ENCODE results near the gene S100A7A. TPM values are rescaled to one million over a fixed set of nuclear protein-coding genes. Genes with fewer than 3 reads are reported as not detected.
"Not testable (repeated sequence)": the region's sequence is repeated elsewhere in the genome, so short reads cannot be mapped to it uniquely, and the experiment has no call there.

Gene S100A7A
- polyA plus RNA-seq, 4 donors, result not detected

DNA sequence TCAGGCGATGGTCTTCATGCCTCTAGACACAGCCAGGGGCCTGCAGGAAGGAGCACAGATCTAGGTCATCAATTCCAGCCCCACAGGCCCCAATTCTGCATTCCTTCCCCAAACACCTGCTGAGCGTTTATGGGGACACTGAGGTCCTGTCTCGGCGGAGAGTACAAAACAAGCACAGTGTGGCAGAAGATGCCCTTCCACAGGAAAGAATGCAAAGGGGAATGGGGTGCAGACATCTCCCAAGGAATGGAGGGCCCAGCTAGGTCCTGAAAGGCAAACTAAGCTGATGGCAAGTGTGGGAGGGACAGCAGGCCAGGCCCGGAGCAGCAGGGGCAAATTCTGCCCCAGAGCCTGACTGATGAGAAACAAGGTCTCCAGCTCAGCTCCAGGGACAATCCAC, 21.9 kb upstream of the S100A7A start:
- no peak for DNase-seq (ENCODE audit: low read depth in 4 of 4, low spot score in 2 of 4)

DNA sequence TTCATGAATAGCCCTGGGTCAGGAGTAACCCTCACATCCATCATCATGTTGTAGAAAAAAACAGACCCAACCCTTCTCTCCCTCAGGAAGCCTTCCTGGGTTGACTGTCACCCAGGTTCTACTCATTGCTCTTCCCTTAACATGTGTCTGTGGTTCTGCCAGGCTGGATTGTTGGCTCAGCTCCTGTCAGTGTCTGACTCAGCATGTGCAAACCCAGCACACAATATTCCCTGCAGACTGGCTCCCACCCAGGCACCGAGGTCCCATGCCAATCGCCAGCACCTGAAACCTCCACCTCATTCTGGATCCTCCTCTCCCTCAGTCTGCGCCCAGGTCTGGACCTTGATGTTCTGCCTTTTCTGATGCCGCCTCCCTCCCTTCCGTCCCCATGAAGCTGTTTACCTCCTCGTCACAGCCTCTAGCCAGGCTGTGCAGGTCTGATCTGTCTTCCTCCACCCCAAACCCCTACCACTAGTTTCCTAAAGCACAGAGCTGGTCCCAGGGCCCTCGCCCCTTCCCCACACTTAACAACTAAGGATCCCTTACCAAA, 21.1 kb upstream of the S100A7A start:
- DNase-seq (ENCODE audit: low read depth in 4 of 4, low spot score in 2 of 4), result no peak

DNA sequence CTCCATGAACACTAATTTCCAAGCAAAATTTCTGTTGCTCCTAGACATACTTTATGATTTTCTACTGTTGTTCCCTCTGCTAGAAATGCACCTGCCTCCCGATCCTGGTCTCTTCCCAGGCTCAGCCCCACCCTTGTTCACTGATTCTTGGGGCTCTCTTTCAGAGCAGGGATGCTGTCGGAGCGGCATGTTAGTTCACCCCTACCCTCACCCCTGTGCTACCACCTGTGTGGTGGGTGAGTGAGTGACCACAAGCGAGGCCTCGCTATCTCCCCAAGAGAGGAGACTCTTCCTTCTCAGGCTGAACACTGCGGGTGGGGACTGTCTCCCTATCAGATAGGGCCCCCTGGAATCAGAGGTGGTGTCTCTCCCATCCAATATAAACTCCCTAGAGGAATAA, 20.5 kb upstream of the S100A7A start:
- DNase-seq (ENCODE audit: low read depth in 4 of 4, low spot score in 2 of 4), result no peak

DNA sequence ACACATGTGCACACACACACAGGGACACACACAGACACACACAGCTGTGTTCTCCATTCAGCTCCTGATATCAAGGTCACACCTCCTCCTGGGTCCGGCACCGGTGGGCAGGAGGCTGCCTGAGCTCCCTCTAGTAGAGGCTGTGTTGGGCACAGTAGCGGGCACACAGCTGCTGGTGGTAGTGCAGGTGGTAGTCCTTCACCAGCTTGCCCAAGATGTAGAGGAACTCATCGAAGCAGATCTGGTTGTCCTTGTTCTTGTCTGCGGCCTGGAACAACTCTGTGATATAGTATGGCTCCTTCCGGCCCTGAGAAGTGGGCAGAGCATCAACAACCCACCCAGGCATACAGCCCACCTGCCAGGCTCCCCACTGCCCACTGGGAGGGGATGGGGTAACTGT, 19.9 kb upstream of the S100A7A start:
- no peak for DNase-seq (ENCODE audit: low read depth in 4 of 4, low spot score in 2 of 4)

DNA sequence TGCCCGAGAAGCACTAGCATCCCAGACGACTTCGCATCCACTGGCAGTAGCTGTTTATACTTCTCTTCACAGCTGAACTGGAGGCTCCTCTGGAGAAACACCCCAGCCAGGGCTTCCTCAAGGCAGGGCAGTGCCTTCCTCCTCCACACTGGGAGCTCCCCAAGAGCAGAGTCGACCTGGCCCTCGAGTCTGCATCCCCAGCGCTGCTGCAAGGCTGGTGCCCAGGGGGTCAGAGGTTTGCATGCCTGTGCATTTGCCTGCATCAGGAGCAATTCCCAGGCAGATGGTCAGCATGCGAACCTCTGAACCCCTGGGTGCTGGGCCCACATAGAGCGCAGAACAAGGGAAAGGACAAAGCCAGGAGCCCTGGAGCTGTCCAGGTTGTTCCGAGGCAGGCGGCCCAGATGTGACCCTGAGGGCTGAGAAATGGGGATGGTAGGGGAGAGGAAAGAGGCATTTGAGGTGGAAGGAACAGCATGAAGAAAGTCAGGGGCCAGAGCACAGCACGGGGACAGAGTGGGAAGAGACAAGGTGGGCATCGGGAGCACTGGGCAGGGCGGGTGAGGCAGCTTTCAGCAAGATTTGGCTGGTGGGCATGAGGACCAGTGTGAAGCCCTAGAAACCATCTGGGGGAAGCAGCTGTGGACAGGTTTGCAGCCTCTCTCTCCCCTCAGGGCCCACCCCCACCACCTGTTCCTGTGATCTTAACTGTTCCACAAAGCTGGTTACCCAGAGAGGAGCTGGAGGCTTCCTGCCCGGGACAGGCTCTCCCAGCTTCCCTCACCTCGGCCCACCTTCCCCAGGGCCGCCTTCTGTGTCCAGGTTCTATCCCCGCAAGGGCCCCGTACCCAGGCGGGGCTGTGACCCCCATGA, 19.0 kb upstream of the S100A7A start:
- no peak for DNase-seq (ENCODE audit: low read depth in 4 of 4, low spot score in 2 of 4)

DNA sequence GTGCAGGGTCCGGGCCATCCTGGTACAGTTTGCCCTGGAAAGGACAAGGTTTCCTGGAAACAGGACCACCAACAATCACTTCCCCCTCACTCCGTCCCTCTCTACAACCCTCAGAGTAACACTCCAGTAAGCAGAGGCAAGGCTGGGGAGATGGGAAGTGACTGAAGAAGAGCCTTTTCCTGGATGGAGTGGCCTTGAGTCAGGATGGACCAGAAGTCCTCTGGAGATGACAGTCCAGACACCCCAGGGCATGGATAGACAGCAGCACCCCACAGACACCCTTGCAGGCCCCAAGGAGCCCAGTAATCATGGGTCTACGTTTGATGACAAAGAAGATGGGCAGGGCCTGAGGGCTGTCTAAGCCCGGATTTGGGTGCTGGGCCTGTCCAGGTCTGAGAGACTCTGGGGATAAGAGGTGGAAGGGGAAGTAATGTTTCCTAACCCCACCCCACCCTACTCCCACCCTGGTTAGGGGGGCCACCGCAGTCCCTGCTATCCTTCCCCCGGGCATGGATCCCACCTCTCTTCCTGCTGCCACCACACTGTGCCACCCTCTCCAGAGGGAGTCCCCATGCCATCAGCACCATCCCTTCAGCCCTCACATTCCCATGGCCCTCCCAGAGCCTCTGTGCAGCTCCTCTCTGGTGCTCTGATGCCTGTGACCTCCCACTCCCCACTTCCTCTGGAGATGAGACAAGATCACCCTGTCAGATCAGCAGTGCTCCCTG, 18.2 kb upstream of the S100A7A start:
- no peak for DNase-seq (ENCODE audit: low read depth in 4 of 4, low spot score in 2 of 4)

DNA sequence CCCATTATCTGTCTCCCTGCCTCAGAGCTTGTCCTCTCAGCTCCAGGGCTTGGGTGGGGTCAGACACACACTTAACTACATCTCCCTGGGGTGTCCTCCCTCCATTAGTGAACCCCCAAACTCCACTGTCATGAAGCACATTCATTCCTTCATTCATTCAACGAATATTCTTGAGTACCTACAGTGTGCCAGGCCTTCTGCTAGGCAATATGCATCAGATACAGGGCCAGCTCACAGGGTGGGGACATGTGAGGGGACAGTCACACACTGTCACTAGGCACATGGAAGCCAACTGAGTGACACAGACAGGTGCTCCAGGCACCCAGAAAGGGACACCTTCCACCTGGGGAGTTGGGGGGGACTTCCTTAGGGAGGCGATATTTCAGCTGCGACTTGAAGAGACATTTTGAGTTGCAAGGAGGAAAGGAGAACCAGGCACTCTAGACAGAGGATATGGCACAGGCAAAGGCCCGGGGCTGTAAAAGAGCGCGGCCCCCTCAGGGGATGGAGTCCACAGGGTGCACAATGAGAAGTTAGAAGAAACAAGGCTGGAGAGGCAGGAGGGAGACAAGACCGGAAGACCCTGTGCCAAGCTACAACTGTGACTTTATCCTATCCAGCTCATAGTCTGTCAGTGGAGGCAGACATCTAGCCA, 16.8 kb upstream of the S100A7A start:
- DNase-seq (ENCODE audit: low read depth in 4 of 4, low spot score in 2 of 4), result no peak

DNA sequence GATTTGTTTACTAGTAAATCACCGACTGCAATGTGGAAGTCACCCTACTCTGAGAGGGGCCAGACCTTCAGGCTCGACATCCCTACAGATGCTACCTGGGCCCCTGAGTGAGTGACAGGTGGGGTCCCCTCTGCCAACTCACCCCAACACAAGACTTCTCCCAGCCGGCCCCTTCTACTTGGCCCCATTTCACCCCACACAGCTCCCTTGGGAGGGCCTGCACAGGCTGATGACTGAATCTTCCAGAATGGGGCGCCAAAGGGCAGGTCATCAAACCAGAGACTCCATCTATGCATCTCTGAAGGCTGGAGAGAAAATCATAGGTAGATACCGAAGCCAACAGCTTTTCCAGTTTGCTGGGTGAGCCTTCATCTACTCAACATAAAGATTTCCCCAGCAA, 16.1 kb upstream of the S100A7A start:
- DNase-seq (ENCODE audit: low read depth in 4 of 4, low spot score in 2 of 4), result no peak

DNA sequence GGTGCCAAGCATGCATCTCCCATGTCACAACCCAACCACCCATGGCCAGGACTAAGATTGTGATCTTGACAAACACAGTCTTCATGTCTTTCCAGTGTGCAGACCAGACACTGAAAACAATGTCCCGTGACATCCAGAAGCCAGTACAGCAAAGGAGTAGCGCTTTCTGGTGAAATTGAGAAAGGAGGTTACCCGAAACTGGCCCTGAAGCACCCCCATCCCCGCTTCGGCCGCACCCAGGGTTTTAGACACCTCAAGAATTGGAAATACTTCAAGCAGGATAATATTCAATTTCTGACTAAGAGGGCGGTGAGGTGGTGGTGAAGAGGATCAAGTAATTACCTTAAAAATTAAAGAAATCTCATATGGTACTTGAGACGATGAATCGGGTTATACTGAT, 14.9 kb upstream of the S100A7A start:
- DNase-seq (ENCODE audit: low read depth in 4 of 4, low spot score in 2 of 4), result no peak

DNA sequence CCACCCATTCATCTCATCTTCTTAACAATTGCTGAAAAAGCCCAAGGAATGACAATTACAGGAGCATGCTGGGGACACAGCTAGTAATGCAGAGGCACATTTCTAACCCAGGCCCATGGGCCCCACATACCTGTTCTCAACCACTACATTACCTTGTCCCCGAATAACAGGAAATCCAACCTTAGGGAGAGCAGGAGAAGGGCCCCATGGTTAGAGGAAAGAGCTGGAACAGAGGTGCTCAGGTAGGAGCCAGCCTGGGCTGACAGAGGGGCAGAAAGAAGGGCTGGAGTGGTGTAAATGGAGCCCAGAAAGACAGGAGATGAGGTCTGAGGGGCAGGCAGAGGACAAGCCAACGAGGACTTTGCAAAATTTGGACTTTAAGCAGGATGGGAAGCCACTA, 14.1 kb upstream of the S100A7A start:
- DNase-seq (ENCODE audit: low read depth in 4 of 4, low spot score in 2 of 4), result no peak

DNA sequence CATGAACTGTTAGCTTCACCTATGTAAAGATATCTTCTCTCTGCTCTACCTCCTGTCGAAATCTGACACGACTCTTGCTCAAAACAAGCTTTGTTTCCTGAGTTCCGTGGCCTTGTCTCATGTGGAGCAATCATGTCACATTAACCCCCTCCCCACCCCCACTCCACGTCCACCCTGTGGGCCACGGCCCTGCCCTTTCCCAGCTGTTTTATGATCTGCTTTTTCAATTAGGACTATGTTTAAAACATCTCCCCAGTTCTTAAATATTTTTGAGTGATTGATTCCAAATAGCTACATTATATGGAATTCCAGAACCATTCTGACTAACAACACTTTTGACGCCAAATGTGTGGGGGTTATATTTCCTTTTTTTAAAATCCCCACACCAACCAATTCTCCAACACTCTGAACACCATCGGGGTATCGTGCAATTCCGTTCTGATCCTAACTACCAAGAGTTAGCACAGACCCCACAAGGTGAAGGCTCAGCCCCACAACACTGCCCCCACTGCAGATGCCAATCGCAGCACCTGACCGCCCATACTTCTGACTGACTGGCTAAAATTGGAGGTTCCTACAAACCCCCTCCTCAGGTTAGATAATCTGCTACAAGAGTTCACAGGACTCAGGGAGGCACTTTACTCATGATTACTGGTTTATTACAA, 12.8 kb upstream of the S100A7A start:
- no peak for DNase-seq (ENCODE audit: low read depth in 4 of 4, low spot score in 2 of 4)

DNA sequence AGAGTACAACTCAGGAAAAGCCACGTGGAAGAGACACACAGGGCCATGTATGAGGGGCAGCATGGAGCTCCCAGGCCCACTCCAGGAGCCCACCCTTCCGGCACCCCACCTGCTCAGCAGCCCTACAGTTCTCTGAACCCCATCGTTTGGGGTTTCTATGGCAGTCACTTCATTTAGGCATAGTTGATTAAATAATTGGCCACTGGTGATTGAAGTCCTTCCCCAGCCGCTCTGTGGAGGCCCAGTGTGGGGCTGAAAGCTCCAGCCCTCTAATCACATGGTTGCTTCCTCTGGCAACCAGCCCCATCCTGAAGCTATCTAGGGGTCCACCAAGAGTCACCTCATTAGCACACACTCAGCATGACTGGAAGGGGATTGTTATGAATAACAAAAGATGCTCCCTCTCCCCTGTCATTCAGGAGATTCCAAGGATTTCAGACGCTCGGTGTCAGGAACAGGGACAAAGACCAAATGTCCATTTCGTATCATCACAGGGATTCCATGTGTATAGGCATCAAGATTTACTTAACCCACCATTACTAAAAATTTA, 12.2 kb upstream of the S100A7A start:
- no peak for DNase-seq (ENCODE audit: low read depth in 4 of 4, low spot score in 2 of 4)

DNA sequence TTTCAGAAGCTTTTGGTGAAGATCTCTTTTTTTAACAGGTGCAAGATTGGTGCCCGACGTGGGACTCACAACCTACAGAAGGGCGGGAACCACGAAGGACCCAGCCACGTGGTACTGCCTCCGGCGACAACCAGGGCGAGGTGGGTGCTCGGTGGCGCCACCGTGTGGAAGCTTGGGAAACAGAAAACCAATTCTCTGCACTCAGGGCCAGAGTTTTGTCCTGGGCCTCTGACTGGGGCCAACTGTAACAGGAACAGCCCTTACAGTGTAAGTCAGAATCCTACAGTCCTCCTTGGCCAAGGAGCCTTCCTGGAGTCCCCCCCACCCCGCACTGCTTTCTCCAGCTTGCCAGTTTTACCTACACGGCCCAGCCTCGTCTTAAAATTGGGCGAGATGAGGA, 11.6 kb upstream of the S100A7A start:
- no peak for DNase-seq (ENCODE audit: low read depth in 4 of 4, low spot score in 2 of 4)

DNA sequence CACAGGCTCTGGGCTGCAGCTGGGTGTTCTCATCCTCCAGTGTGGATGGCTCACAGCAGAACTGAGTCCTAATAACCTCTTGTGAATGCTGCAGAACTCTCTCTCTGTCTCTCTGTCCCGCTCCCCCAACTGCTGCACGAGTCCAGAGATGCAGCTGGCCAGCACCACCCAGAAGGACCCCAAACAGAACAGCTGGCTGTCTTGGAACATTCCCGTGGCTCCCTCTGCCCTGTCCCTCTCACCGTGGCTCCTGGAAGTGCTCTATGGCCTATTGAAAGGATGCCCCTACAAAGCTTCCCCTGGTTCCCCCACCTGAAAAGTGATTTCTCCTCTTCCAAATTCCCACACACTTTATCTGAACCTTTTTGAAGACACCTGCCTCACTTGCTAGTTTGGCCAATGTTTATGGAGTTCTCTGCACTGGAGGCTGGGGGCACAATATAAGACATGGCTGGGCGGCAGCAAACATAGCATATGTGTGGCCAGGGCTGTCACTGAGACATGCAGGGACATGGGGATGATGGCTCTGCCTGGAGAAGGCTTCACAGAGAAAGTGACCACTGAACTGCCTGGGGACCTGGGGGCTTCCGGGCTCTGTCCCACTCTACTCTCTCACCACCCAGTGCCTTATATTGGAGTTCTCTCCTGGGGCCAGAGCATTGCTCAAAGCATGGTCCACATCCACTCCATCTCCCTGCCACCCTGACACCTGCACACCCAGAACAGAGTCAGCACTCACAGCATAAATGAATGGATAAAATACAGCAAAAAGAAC, 10.3 kb upstream of the S100A7A start:
- DNase-seq (ENCODE audit: low read depth in 4 of 4, low spot score in 2 of 4), result not testable (repeated sequence)

DNA sequence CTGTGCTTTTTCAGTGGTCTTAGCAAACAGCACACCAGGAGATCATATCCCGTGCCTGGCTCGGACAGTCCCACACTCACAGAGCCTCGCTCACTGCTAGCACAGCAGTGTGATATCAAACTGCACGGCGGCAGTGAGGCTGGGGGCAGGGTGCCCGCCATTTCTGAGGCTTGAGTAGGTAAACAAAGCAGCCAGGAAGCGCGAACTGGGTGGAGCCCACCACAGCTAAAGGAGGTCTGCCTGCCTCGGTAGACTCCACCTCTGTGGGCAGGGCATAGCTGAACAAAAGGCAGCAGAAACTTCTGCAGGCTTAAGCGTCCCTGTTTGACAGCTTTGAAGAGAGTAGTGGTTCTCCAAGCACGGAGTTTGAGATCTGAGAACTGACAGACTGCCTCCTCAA, 9.0 kb upstream of the S100A7A start:
- DNase-seq (ENCODE audit: low read depth in 4 of 4, low spot score in 2 of 4), result not testable (repeated sequence)

DNA sequence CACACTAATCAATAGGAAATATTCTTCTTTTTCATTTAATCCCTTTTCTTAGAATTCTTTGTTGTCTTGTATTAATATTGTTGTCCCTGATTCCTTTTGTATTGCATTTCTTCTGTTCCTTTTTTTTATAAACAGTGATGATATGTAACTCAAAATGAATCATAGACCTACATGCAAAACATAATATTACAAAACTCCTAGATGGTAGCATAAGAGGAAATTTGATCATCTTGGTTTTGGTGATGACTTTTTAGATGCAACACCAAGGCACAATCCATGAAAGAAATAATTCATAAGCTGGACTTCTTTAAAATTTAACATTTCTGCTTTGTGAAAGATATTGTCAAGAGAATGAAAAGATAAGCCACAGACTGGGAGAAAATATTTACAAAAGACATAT, 2.4 kb upstream of the S100A7A start:
- not testable (repeated sequence) for DNase-seq (ENCODE audit: low read depth in 4 of 4, low spot score in 2 of 4)

DNA sequence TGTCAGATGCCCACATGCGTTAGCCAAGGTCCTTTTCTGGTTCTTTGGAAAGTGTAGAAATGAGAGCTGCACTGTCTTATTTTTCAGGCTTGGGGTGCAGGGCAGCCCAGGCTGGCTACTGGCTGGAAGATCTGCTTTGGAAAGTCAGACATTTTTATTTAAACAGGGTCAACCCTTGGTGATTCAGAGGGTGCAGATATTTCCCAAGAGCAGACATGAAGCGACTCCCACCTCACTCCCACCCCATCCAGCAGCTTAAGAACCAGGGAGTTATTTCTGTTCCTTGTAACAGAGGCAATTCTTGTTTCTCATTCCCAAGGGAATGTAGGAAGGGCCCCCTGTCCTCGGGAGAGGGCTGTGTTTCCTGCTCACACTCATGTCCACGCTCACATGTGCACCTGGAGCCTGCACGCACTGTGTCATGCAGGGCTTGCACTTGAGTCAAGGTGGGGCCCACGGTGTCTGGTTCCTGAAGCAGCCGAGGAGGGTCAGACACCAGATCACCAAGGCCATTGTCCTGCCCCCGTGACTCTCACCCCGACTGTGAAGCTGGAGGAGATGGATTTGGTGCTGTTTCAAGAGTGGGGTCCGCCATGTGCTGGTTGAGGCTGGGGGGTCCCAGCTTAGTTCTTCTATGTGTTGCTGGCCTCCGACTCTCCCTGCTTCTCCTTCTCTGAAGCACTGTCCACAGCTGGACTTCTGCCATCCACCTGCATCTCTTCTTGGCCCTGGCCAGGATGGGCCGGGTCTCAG, 992 bp downstream of the S100A7A start:
- no peak for DNase-seq (ENCODE audit: low read depth in 4 of 4, low spot score in 2 of 4)

DNA sequence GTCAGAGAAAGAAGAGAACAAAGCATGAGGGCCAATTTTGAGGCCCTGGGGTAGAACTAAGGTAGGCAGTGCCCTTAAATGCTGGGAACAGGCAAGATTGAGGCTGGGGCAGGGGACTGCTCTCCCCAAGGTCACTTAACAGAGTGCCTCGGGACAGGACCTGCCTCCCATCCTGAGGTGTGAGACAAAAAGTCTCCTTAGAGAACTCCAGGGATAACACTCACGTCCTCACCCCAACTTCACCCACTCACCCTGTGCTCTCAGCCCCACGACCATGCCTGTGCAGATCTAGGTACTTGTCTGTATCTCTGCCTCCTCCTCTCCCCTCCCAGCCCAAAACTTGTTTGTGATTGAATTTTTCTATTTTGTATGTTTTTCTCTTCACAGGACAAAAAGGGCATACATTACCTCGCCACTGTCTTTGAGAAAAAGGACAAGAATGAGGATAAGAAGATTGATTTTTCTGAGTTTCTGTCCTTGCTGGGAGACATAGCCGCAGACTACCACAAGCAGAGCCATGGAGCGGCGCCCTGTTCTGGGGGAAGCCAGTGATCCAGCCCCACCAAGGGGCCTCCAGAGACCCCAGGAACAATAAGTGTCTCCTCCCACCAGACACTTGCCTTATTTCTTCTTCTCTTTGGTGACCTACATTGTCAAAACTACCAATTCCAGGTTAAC, 2.6 kb downstream of the S100A7A start:
- not testable (repeated sequence) for DNase-seq (ENCODE audit: low read depth in 4 of 4, low spot score in 2 of 4)

All from left renal cortex interstitium (tissue), 4 donors.